ENCODE results near the gene PRKCSH.

GRCh38 chr19:11486661-11487503, 51.4 kb downstream of the PRKCSH start:
- TF ChIP-seq, protein P1, sequence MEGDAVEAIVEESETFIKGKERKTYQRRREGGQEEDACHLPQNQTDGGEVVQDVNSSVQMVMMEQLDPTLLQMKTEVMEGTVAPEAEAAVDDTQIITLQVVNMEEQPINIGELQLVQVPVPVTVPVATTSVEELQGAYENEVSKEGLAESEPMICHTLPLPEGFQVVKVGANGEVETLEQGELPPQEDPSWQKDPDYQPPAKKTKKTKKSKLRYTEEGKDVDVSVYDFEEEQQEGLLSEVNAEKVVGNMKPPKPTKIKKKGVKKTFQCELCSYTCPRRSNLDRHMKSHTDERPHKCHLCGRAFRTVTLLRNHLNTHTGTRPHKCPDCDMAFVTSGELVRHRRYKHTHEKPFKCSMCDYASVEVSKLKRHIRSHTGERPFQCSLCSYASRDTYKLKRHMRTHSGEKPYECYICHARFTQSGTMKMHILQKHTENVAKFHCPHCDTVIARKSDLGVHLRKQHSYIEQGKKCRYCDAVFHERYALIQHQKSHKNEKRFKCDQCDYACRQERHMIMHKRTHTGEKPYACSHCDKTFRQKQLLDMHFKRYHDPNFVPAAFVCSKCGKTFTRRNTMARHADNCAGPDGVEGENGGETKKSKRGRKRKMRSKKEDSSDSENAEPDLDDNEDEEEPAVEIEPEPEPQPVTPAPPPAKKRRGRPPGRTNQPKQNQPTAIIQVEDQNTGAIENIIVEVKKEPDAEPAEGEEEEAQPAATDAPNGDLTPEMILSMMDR (IDR thresholded peaks at IDR 0.05) = no peak
- TF ChIP-seq EZH2 (IDR thresholded peaks at IDR 0.05; ENCODE audit: borderline replicate concordance, insufficient read depth, low read depth, low read length, poor library complexity, severe bottlenecking) = no peak
